ENCODE measurements around the gene C1QTNF3.
"Not testable (repeated sequence)": the region's sequence is repeated elsewhere in the genome, so short reads cannot be mapped to it uniquely, and the experiment has no call there.

The C1QTNF3 gene

DNA sequence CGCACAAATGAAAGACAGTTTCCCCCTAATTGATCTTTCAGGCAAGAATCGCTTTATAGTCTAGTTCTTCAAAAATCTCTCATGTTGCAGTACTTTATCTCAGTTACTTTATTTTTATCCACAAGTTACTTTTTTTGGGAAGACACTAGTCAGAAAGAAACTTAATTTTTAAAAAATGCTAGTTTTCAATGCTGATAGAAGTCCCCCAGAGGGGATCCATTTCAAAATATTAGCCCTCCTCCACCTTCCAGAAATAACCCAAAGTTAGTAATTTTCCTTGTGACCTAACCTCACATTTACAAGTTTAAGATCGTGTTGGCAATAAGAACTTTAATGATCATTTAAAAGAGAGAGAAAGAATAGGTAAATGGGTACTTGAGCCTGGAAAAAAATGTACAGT lies 11.0 kb downstream of the C1QTNF3 start:
- Histone ChIP-seq H3K4ac (ENCODE audit: low read depth in 1 of 2, low read length in 2 of 2) (no peak overlapping the region), H3K14ac (ENCODE audit: low read length in 2 of 2) (no peak overlapping the region), H2AK5ac (ENCODE audit: low read length, severe bottlenecking) (no peak overlapping the region), H3K23ac (ENCODE audit: low read length in 2 of 2) (no peak overlapping the region), H2BK15ac (ENCODE audit: low read depth, poor library complexity, severe bottlenecking) (no peak overlapping the region), H2BK120ac (ENCODE audit: low read depth, low read length) (no peak overlapping the region), H3K4me1 (ENCODE audit: control insufficient read depth, insufficient read depth, low read depth, low read length) (peaks cover 5% of the 10 kb centered on the region), H2BK5ac (ENCODE audit: low read depth, low read length, poor library complexity, severe bottlenecking) (no peak overlapping the region), H3K4me3 (ENCODE audit: insufficient read depth in 1 of 2, low read depth in 1 of 2, low read length in 2 of 2) (no peak overlapping the region), H2AFZ (ENCODE audit: low read depth, low read length) (no peak overlapping the region), H2BK12ac (ENCODE audit: low read length in 2 of 2) (no peak overlapping the region), H4K8ac (ENCODE audit: low read length) (no peak overlapping the region), H3K18ac (ENCODE audit: low read depth in 1 of 2, low read length in 2 of 2) (no peak overlapping the region), H3K9me3 (ENCODE audit: control insufficient read depth, low read length) (no peaks in the 10 kb centered on the region), H4K91ac (ENCODE audit: low read length) (no peak overlapping the region), H3K79me1 (replicated peaks; ENCODE audit: low read length, poor library complexity, severe bottlenecking) (no peaks in the 10 kb centered on the region), H3K36me3 (ENCODE audit: control insufficient read depth in 1 of 2, insufficient read depth in 2 of 2, low read depth in 1 of 2, low read length in 2 of 2) (peaks cover 3 to 8% of the 10 kb centered on the region in 2 experiments), H3K27ac (ENCODE audit: low read length, poor library complexity, severe bottlenecking) (no peak overlapping the region), H3K4me2 (ENCODE audit: low read length, poor library complexity, severe bottlenecking) (no peak overlapping the region), H3K27me3 (ENCODE audit: control insufficient read depth in 1 of 2, insufficient read depth in 1 of 2, low read length in 2 of 2) (no peaks in the 10 kb centered on the region), H3K9ac (ENCODE audit: low read length) (no peak overlapping the region)
- 100% methylated on average over 3 of the region's 3 CpGs for WGBS
- no peak for DNase-seq

- H2AFZ ChIP-seq (ENCODE audit: low read depth, low read length) = no peak overlapping the region
- H3K79me1 ChIP-seq (replicated peaks; ENCODE audit: low read length, poor library complexity, severe bottlenecking) = no peaks in the 10 kb centered on the region
- H3K27me3 ChIP-seq (ENCODE audit: control insufficient read depth in 1 of 2, insufficient read depth in 1 of 2, low read length in 2 of 2) = no peaks in the 10 kb centered on the region
- no peak overlapping the region for H3K4ac ChIP-seq (ENCODE audit: low read depth in 1 of 2, low read length in 2 of 2)
- no peak overlapping the region for H2BK120ac ChIP-seq (ENCODE audit: low read depth, low read length)
- H2BK12ac ChIP-seq (ENCODE audit: low read length in 2 of 2) = no peak overlapping the region
- H3K4me2 ChIP-seq (ENCODE audit: low read length, poor library complexity, severe bottlenecking) = no peak overlapping the region
- DNase-seq = no peak
- no peak overlapping the region for H2BK15ac ChIP-seq (ENCODE audit: low read depth, poor library complexity, severe bottlenecking)
- H2BK5ac ChIP-seq (ENCODE audit: low read depth, low read length, poor library complexity, severe bottlenecking) = no peak overlapping the region
- H3K4me1 ChIP-seq (ENCODE audit: control insufficient read depth, insufficient read depth, low read depth, low read length) = peaks cover 5% of the 10 kb centered on the region
- no peak overlapping the region for H3K27ac ChIP-seq (ENCODE audit: low read length, poor library complexity, severe bottlenecking)
- H3K23ac ChIP-seq (ENCODE audit: low read length in 2 of 2) = no peak overlapping the region
- H4K8ac ChIP-seq (ENCODE audit: low read length) = no peak overlapping the region
- H3K14ac ChIP-seq (ENCODE audit: low read length in 2 of 2) = no peak overlapping the region
- no peak overlapping the region for H3K4me3 ChIP-seq (ENCODE audit: insufficient read depth in 1 of 2, low read depth in 1 of 2, low read length in 2 of 2)
- H4K91ac ChIP-seq (ENCODE audit: low read length) = no peak overlapping the region
- no peak overlapping the region for H3K18ac ChIP-seq (ENCODE audit: low read depth in 1 of 2, low read length in 2 of 2)
- H3K36me3 ChIP-seq (ENCODE audit: control insufficient read depth in 1 of 2, insufficient read depth in 2 of 2, low read depth in 1 of 2, low read length in 2 of 2) = peaks cover 4 to 8% of the 10 kb centered on the region in 2 experiments
- WGBS = 85% methylated on average over 2 of the region's 2 CpGs
- H2AK5ac ChIP-seq (ENCODE audit: low read length, severe bottlenecking) = no peak overlapping the region
- no peaks in the 10 kb centered on the region for H3K9me3 ChIP-seq (ENCODE audit: control insufficient read depth, low read length)
- H3K9ac ChIP-seq (ENCODE audit: low read length) = no peak overlapping the region
Measured at GRCh38 chr5:34031117-34031516, 11.9 kb downstream of the C1QTNF3 start.

- H3K18ac ChIP-seq (ENCODE audit: low read depth in 1 of 2, low read length in 2 of 2); H2BK12ac ChIP-seq (ENCODE audit: low read length in 2 of 2); H2BK120ac ChIP-seq (ENCODE audit: low read depth, low read length); H2BK5ac ChIP-seq (ENCODE audit: low read depth, low read length, poor library complexity, severe bottlenecking); H3K14ac ChIP-seq (ENCODE audit: low read length in 2 of 2); H3K79me1 ChIP-seq (replicated peaks; ENCODE audit: low read length, poor library complexity, severe bottlenecking); H3K36me3 ChIP-seq (ENCODE audit: control insufficient read depth in 1 of 2, insufficient read depth in 2 of 2, low read depth in 1 of 2, low read length in 2 of 2); H2BK15ac ChIP-seq (ENCODE audit: low read depth, poor library complexity, severe bottlenecking); H3K4me2 ChIP-seq (ENCODE audit: low read length, poor library complexity, severe bottlenecking); H3K4ac ChIP-seq (ENCODE audit: low read depth in 1 of 2, low read length in 2 of 2); DNase-seq; H3K9me3 ChIP-seq (ENCODE audit: control insufficient read depth, low read length); H4K8ac ChIP-seq (ENCODE audit: low read length); H2AFZ ChIP-seq (ENCODE audit: low read depth, low read length); H3K27ac ChIP-seq (ENCODE audit: low read length, poor library complexity, severe bottlenecking); H2AK5ac ChIP-seq (ENCODE audit: low read length, severe bottlenecking); H3K9ac ChIP-seq (ENCODE audit: low read length); H3K4me1 ChIP-seq (ENCODE audit: control insufficient read depth, insufficient read depth, low read depth, low read length); H3K23ac ChIP-seq (ENCODE audit: low read length in 2 of 2); H3K4me3 ChIP-seq (ENCODE audit: insufficient read depth in 1 of 2, low read depth in 1 of 2, low read length in 2 of 2); H3K27me3 ChIP-seq (ENCODE audit: control insufficient read depth in 1 of 2, insufficient read depth in 1 of 2, low read length in 2 of 2); H4K91ac ChIP-seq (ENCODE audit: low read length): not testable (repeated sequence)
- 100% methylated on average over 1 of the region's 2 CpGs for WGBS
Measured at GRCh38 chr5:34030585-34030984, 12.4 kb downstream of the C1QTNF3 start.

GRCh38 chr5:34030048-34030447 lies 13.0 kb downstream of the C1QTNF3 start:
- no peak overlapping the region for H2AK5ac ChIP-seq (ENCODE audit: low read length, severe bottlenecking)
- H3K4me2 ChIP-seq (ENCODE audit: low read length, poor library complexity, severe bottlenecking) = no peak overlapping the region
- H3K79me1 ChIP-seq (replicated peaks; ENCODE audit: low read length, poor library complexity, severe bottlenecking) = no peaks in the 10 kb centered on the region
- no peak overlapping the region for H2BK15ac ChIP-seq (ENCODE audit: low read depth, poor library complexity, severe bottlenecking)
- no peak overlapping the region for H2BK120ac ChIP-seq (ENCODE audit: low read depth, low read length)
- H3K14ac ChIP-seq (ENCODE audit: low read length in 2 of 2) = no peak overlapping the region
- no peak overlapping the region for H3K27ac ChIP-seq (ENCODE audit: low read length, poor library complexity, severe bottlenecking)
- no peak overlapping the region for H3K23ac ChIP-seq (ENCODE audit: low read length in 2 of 2)
- no peaks in the 10 kb centered on the region for H3K9me3 ChIP-seq (ENCODE audit: control insufficient read depth, low read length)
- no peak overlapping the region for H3K4me3 ChIP-seq (ENCODE audit: insufficient read depth in 1 of 2, low read depth in 1 of 2, low read length in 2 of 2)
- H2BK5ac ChIP-seq (ENCODE audit: low read depth, low read length, poor library complexity, severe bottlenecking) = no peak overlapping the region
- no peak overlapping the region for H3K4ac ChIP-seq (ENCODE audit: low read depth in 1 of 2, low read length in 2 of 2)
- 100% methylated on average over 1 of the region's 1 CpG for WGBS
- H3K4me1 ChIP-seq (ENCODE audit: control insufficient read depth, insufficient read depth, low read depth, low read length) = peaks cover 2% of the 10 kb centered on the region
- H3K18ac ChIP-seq (ENCODE audit: low read depth in 1 of 2, low read length in 2 of 2) = no peak overlapping the region
- H3K9ac ChIP-seq (ENCODE audit: low read length) = no peak overlapping the region
- H2AFZ ChIP-seq (ENCODE audit: low read depth, low read length) = no peak overlapping the region
- peaks cover 4 to 6% of the 10 kb centered on the region in 2 experiments for H3K36me3 ChIP-seq (ENCODE audit: control insufficient read depth in 1 of 2, insufficient read depth in 2 of 2, low read depth in 1 of 2, low read length in 2 of 2)
- no peak for DNase-seq
- no peak overlapping the region for H4K91ac ChIP-seq (ENCODE audit: low read length)
- no peak overlapping the region for H2BK12ac ChIP-seq (ENCODE audit: low read length in 2 of 2)
- no peak overlapping the region for H4K8ac ChIP-seq (ENCODE audit: low read length)
- no peaks in the 10 kb centered on the region for H3K27me3 ChIP-seq (ENCODE audit: control insufficient read depth in 1 of 2, insufficient read depth in 1 of 2, low read length in 2 of 2)

Data from mesenchymal stem cell (in vitro differentiated cells and primary cell).